Mesodermal cell (in vitro differentiated cells): ENCODE data around the gene CAPN10. TPM values are rescaled to one million over a fixed set of nuclear protein-coding genes. Genes with fewer than 3 reads are reported as not detected.
"Not testable (repeated sequence)": the region's sequence is repeated elsewhere in the genome, so short reads cannot be mapped to it uniquely, and the experiment has no call there.

ENCODE experiments used
- H3K27ac ChIP-seq: 2 replicates; pipeline ENCODE4 v1.7.0; 2013; ENCODE audit warnings: mild to moderate bottlenecking, low read depth, low read length, moderate library complexity; ENCODE audit not compliant: severe bottlenecking
- H3K36me3 ChIP-seq: 2 replicates; pipeline ENCODE4 v1.7.1; 2013; ENCODE audit warnings: mild to moderate bottlenecking, low read length, moderate library complexity; ENCODE audit not compliant: control insufficient read depth, insufficient read depth
- H3K4me1 ChIP-seq: one replicate; pipeline ENCODE4 v1.7.1; 2013; ENCODE audit warnings: mild to moderate bottlenecking, low read length; ENCODE audit not compliant: insufficient read depth, control insufficient read depth, poor library complexity, severe bottlenecking
- H3K4me3 ChIP-seq: 2 replicates; pipeline ENCODE4 v1.7.0; 2013; ENCODE audit warnings: low read length, control low read depth, mild to moderate bottlenecking; ENCODE audit not compliant: insufficient read depth, poor library complexity, severe bottlenecking; ENCODE audit errors: extremely low read depth
- H3K9me3 ChIP-seq: 2 replicates; pipeline ENCODE4 v1.7.1; 2013; ENCODE audit warnings: mild to moderate bottlenecking, low read length, moderate library complexity; ENCODE audit not compliant: control insufficient read depth
- WGBS, 2 experiments: methylation state at CpG; one replicate each; pipeline ENCODE4 v1.1.5; 2013; ENCODE audit warnings: missing lambda C conversion rate in 2 of 2; ENCODE audit not compliant: insufficient coverage in 2 of 2; 5-methylcytosine and 5-hydroxymethylcytosine counted together
- polyA plus RNA-seq, 2 experiments: library from polyadenylated mRNA; stranded (reverse); fragments of 50-300 nt; gene quantifications; one replicate each; pipeline ENCODE4 v1.2.3, GENCODE V29; 2013

The CAPN10 gene
- 35.4 TPM for polyA plus RNA-seq (2013, experiment 1 of 2)
- polyA plus RNA-seq (2013, experiment 2 of 2): 24.0 TPM

- Histone ChIP-seq H3K4me3 (peak within 1 kb of the TSS; percentile 98), H3K4me1 (peaks cover 33% of the 10 kb centered on the region), H3K36me3 (peaks cover 41% of the 10 kb centered on the region), H3K27ac (peak within 1 kb of the TSS; percentile 50), H3K9me3 (no peaks in the 10 kb centered on the region)
- 0 to 1% methylated on average over 75 to 76 of the region's 88 CpGs for WGBS, 2 experiments
Observed at GRCh38 chr2:240586198-240586918, at the start of gene CAPN10. Gene CAPN10, plus strand, starts transcription at chr2:240586734. Its CDS starts 178 bp downstream, at chr2:240586912.

GRCh38 chr2:240538031-240538780 is 48.3 kb upstream of the CAPN10 start:
- no peak overlapping the region for H3K4me3 ChIP-seq
- 97% methylated on average over 28 to 36 of the region's 43 CpGs for WGBS, 2 experiments

DNA sequence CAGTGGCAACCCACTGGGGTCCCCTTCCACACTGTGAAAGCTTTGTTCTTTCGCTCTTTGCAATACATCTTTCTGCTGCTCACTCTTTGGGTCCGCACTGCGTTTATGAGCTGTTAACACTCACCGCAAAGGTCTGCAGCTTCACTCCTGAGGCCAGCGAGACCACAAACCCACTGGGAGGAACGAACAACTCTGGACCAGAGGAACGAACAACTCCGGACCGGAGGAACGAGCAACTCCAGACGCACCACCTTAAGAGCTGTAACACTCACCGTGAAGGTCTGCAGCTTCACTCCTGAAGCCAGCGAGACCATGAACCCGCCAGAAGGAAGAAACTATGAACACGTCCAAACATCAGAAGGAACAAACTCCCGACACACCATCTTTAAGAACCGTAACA is 47.4 kb upstream of the CAPN10 start:
- not testable (repeated sequence) for H3K9me3 ChIP-seq, H3K4me3 ChIP-seq, H3K4me1 ChIP-seq, H3K27ac ChIP-seq
- peaks cover 44% of the 10 kb centered on the region for H3K36me3 ChIP-seq
- WGBS, 2 experiments: 93 to 97% methylated on average over 15 to 17 of the region's 17 CpGs

More at GRCh38 chr2:240538031-240538780, 48.3 kb upstream of the CAPN10 start:
- H3K36me3 ChIP-seq: peaks cover 43% of the 10 kb centered on the region
- peaks cover 3% of the 10 kb centered on the region for H3K9me3 ChIP-seq
- H3K27ac ChIP-seq: no peak overlapping the region
- no peaks in the 10 kb centered on the region for H3K4me1 ChIP-seq

DNA sequence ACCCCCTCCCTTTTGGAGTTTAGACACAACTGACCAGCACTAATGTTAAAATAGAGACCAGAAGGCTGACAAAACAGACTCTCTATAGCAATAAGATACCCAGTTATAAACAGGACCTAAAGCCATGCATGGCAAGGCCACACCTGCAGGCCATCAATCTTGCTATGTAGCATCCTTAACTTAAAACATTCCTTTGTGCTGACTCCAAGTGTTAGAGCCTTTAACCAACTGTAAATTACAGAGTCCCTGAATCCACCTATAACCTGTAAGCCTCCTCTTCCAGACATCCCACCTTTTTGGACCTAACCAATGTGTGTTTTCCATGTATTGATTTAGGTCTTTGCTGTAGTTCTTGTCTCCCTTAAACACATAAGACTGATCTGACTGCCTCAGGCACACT is 46.6 kb upstream of the CAPN10 start:
- Histone ChIP-seq H3K36me3 (peaks cover 44% of the 10 kb centered on the region), H3K27ac (no peak overlapping the region), H3K4me3 (no peak overlapping the region), H3K9me3 (peaks cover 6% of the 10 kb centered on the region), H3K4me1 (no peaks in the 10 kb centered on the region)

DNA sequence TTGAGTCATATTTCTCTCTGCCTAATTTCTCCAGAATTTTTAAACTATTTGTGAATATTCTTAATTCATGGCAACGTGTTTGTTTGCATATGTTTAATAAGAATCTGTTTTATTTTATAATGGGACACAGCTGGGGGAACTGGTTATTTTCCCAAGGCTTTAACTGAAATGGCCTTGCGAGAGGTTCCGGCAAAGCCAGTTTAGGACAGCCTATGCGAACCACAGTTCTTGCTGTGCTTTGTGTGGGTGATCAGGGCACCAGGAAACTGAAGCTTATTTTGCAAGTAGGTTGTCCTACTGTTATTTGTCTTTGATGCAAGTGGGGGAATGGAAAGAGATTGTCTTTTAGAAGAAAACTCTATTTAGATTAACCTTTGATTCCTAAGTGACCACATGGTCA is 35.2 kb upstream of the CAPN10 start:
- H3K4me1 ChIP-seq: no peaks in the 10 kb centered on the region
- 96 to 100% methylated on average over 4 of the region's 4 CpGs for WGBS, 2 experiments
- peaks cover 14% of the 10 kb centered on the region for H3K9me3 ChIP-seq
- H3K4me3 ChIP-seq: no peak overlapping the region
- H3K36me3 ChIP-seq: peaks cover 30% of the 10 kb centered on the region
- no peak overlapping the region for H3K27ac ChIP-seq

GRCh38 chr2:240551811-240552210 is 34.7 kb upstream of the CAPN10 start:
- Histone ChIP-seq H3K4me1 (no peaks in the 10 kb centered on the region), H3K27ac (no peak overlapping the region), H3K4me3 (no peak overlapping the region), H3K9me3 (peaks cover 14% of the 10 kb centered on the region), H3K36me3 (peaks cover 30% of the 10 kb centered on the region)
- WGBS, 2 experiments: 0% methylated on average over 1 of the region's 1 CpG; no CpG with 5 or more reads in 1 of the 2 experiments

DNA sequence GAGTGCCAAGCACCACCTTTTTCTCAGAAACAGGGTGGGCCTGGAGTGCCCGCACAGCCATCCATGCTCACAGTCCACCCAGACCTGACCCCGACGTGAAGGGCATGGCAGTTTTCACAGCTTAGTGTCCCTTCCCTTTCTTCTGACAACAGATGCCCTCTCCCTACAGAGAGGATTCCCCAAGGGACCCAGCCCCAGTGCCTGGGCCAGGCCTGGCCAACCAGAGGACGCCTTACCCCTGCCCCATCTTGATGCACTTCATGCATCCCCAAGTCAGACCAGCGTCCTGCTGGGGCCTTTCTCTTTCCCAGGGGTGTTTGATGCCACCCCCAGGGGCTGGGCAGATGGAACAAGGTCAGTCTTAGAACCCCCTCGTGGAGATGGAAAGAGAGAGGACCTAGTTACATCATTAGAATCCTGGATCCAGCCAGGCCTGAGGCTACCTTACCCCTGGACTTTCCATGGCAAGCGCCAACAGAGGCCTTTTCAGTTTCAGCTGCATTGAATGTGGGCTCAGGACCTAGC is 32.5 kb upstream of the CAPN10 start:
- peaks cover 35% of the 10 kb centered on the region for H3K36me3 ChIP-seq

DNA sequence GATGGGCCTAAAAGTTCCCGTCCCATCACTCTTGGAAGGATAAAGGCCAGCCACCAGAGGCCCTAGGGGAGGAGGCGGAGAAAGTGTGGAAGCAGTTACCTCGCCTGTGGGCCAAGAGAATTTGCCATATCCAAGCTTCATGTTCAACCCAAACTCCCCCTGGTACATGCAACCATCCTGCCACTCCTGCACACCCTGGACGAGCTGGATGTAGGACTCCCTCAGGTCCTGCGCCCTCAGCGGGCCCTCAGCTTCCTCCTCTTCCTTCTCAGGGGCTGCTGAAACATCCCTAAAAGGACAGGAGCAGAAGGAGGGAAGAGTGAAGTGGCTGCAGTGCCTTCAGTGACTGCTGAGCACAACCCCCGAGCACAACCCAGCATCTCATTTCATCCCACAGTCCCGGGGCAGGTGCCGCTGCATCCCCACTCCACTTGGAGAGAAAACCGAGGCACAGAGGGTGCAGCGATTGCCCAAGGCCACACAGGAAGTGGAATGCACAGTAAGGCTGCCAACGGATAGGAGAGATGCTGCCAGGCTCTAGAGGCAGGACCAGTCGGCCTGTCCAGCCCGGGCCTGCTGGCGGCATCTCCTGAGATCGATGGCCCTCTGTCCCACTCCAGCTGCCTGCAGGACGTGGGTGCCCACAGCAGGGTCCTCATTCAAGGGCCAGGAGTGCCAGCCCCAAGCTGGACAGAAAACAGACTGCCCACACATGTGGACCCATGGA is 31.6 kb upstream of the CAPN10 start:
- H3K4me1 ChIP-seq: peaks cover 4% of the 10 kb centered on the region
- H3K4me3 ChIP-seq: no peak overlapping the region
- peaks cover 14% of the 10 kb centered on the region for H3K9me3 ChIP-seq
- WGBS, 2 experiments: 90 to 95% methylated on average over 12 to 13 of the region's 17 CpGs
- H3K27ac ChIP-seq: no peak overlapping the region
- H3K36me3 ChIP-seq: peaks cover 35% of the 10 kb centered on the region

More for the DNA sequence above, 32.5 kb upstream of the CAPN10 start:
- H3K27ac ChIP-seq: no peak overlapping the region
- no peak overlapping the region for H3K4me3 ChIP-seq
- H3K4me1 ChIP-seq: peaks cover 4% of the 10 kb centered on the region
- peaks cover 14% of the 10 kb centered on the region for H3K9me3 ChIP-seq
- 94 to 100% methylated on average over 5 to 7 of the region's 7 CpGs for WGBS, 2 experiments

DNA sequence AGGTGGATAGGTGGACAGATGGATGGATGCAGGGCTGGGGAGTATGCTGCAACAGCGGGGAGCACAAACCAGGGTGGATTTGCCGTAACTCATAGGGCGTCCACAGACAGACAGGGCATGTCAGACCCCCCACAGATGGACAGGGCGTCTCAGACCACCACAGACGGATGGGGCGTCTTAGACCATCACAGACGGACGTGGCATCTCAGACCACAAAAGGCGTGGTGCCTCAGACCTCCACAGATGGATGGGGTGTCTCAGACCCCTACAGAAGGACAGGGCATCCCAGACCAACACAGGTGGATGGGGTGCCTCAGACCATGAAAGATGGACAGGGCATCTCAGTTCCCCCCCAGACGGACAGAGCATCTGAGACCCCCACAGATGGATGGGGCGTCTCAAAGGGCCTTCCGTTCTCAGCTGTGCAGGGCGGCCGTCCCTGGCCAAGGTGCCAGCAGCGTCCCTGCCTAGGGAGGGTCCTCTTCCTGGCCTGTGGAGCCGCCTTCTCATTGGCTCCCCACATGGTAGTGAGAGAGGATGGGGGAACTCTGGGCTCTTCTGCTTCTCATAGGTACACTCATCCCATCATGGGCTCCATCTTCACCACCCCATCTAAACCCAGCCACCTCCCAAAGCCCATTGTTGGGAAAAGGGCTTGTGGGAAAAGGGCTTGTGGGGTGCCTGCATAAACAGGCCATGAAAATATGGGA is 30.8 kb upstream of the CAPN10 start:
- Histone ChIP-seq H3K4me1 (peaks cover 4% of the 10 kb centered on the region), H3K27ac (no peak overlapping the region), H3K4me3 (no peak overlapping the region), H3K9me3 (peaks cover 14% of the 10 kb centered on the region), H3K36me3 (peaks cover 34% of the 10 kb centered on the region)
- 95 to 96% methylated on average over 13 to 14 of the region's 16 CpGs for WGBS, 2 experiments

GRCh38 chr2:240556553-240557100 is 29.9 kb upstream of the CAPN10 start:
- peaks cover 4% of the 10 kb centered on the region for H3K4me1 ChIP-seq
- WGBS, 2 experiments: 56 to 62% methylated on average over 6 to 8 of the region's 9 CpGs
- peaks cover 27% of the 10 kb centered on the region for H3K36me3 ChIP-seq
- H3K4me3 ChIP-seq: no peak overlapping the region
- H3K27ac ChIP-seq: no peak overlapping the region
- peaks cover 6% of the 10 kb centered on the region for H3K9me3 ChIP-seq
